Neutrophil (primary cell): Measurements from ENCODE around the gene CREB3L4.

ENCODE experiments used
- H3K27ac ChIP-seq: fragments of 200-600 bp; sonication (generic); 2 replicates; pipeline ENCODE4 v1.5.1; 2016; ENCODE audit warnings: mild to moderate bottlenecking, moderate library complexity
- H3K27me3 ChIP-seq: fragments of 200-600 bp; sonication (generic); 2 replicates; pipeline ENCODE4 v1.6.0; 2016; ENCODE audit warnings: mild to moderate bottlenecking
- H3K36me3 ChIP-seq: fragments of 200-600 bp; sonication (generic); 2 replicates; pipeline ENCODE4 v1.5.1; 2017
- H3K4me1 ChIP-seq, 2 experiments: fragments of 200-600 bp in 1 of 2; sonication (generic) in 1 of 2; 1 replicate in 1 of 2; 2 replicates in 1 of 2; pipeline versions ENCODE4 v1.5.1 to v1.6.1; 2013 to 2016; ENCODE audit warnings: low read depth in 1 of 2, low read length in 1 of 2, mild to moderate bottlenecking in 1 of 2, moderate library complexity in 1 of 2; ENCODE audit not compliant: control insufficient read depth in 1 of 2, insufficient read depth in 1 of 2
- H3K4me3 ChIP-seq, 2 experiments: fragments of 200-600 bp in 1 of 2; sonication (generic) in 1 of 2; 1 replicate in 1 of 2; 2 replicates in 1 of 2; pipeline ENCODE4 v1.5.1; 2013 to 2016; ENCODE audit warnings: low read depth in 1 of 2, low read length in 1 of 2, mild to moderate bottlenecking in 1 of 2, moderate library complexity in 1 of 2
- H3K9me3 ChIP-seq: fragments of 200-600 bp; sonication (generic); 2 replicates; pipeline ENCODE4 v1.5.1; 2016
- TF ChIP-seq, protein P1 (sequence below): fragments of 200-600 bp; sonication (generic); IDR thresholded peaks from 2 replicates; pipeline ENCODE4 v1.5.1; 2016; ENCODE audit warnings: antibody characterized with exemption

Gene CREB3L4

DNA sequence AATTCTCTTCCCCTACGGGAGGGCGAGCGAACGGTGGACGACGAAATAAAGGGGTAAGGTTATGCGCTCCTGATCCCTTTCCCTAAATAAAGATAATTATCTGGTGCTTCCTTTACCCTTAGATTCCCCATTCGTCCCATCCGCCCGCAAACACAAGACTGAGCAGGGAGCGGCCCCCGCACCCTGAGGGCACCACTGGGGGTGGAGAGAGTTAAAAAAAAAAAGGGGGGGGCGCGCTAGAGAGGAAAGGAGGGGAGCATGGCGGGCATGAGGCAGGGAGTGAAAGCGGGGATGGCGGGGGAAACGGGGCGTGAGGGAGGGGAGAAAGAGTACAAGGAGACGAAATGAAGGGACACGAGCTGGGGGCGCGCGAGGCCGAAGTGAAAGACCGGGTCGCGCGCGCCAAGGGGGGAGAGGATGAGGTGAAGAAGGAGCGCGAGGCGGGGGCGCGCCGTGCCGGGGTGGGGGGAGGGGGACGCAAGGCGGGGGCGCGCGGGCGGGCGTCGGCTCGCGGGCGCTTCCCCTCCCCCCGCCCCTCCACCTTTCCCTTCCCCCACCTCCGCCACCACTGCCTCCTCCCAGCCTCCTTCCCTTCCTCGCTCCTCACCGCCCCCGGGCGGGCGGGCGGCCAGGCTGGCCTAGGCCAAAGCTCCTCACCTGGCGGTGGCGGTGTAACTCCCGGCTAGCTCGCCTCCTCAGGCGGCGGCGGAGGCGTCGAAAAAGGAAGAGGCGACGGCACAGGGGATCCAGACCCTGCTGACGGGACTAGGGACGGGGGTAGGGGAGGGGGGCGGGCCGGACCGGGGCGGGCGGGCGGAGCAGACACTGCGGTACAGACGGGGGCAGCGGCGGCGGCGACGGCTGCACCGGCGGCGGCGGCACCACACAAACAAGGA is 45.4 kb upstream of the CREB3L4 start:
- H3K36me3 ChIP-seq = peaks cover 8% of the 10 kb centered on the region
- H3K27me3 ChIP-seq = no peaks in the 10 kb centered on the region
- TF ChIP-seq, protein P1, sequence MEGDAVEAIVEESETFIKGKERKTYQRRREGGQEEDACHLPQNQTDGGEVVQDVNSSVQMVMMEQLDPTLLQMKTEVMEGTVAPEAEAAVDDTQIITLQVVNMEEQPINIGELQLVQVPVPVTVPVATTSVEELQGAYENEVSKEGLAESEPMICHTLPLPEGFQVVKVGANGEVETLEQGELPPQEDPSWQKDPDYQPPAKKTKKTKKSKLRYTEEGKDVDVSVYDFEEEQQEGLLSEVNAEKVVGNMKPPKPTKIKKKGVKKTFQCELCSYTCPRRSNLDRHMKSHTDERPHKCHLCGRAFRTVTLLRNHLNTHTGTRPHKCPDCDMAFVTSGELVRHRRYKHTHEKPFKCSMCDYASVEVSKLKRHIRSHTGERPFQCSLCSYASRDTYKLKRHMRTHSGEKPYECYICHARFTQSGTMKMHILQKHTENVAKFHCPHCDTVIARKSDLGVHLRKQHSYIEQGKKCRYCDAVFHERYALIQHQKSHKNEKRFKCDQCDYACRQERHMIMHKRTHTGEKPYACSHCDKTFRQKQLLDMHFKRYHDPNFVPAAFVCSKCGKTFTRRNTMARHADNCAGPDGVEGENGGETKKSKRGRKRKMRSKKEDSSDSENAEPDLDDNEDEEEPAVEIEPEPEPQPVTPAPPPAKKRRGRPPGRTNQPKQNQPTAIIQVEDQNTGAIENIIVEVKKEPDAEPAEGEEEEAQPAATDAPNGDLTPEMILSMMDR = peak; percentile 74
- H3K4me3 ChIP-seq = peak overlapping the region; percentile 75 to 95
- peak overlapping the region; percentile 98 for H3K27ac ChIP-seq
- peaks cover 37 to 38% of the 10 kb centered on the region in 2 experiments for H3K4me1 ChIP-seq
- H3K9me3 ChIP-seq = no peaks in the 10 kb centered on the region

DNA sequence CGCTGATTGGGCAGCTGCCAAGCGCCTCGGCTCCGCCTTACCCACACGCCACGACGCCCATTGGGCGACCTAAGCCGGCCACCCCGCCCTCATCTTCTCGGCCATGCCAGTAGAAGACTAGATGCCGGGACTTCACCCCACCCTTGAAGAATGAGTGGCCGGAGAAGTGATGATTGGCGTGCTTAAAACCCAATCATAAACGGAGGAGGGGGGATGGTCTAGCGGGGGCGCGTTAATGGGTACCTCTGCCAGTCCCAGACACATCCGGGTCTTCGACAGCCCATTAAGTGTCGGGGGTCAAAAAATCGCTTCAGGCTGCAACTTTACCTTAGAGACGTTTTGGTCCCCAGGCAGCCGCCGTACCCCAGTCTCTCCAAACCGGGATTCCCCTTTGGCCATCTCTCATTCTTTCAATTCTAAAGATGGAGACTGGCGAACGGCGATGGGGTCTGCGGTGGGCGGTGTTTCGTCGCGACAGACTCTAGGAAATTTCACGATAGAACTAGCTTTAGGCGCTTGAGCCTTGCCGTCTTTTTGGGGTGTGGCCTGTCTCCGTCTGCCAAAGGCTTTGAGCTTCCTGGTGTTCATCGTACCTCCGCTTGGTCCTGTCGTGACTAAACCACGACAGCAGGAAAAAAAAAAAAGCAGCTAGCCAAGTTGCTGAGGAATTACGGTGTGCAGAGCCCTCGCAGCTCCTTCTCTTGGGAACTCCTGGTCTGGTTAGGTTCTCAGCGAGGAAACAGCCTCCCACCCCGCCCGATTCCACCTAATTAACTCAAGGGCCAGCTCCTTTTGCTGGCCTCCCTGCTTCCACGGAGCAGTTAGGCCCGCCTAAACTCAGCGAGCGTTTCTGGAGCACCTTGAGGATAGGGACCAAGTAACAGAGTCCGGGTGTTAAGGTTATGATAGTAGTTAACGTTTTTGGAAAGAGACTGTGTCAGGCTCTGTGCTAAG is 44.5 kb upstream of the CREB3L4 start, which contains the start of gene GATAD2B:
Gene GATAD2B, minus strand, starts transcription at position 1 of the 954 bp plus-strand sequence. CDS start 94,625 bp downstream, outside the sequence.
- H3K36me3 ChIP-seq = peaks cover 6% of the 10 kb centered on the region
- TF ChIP-seq, protein P1 = peak; percentile 57

DNA sequence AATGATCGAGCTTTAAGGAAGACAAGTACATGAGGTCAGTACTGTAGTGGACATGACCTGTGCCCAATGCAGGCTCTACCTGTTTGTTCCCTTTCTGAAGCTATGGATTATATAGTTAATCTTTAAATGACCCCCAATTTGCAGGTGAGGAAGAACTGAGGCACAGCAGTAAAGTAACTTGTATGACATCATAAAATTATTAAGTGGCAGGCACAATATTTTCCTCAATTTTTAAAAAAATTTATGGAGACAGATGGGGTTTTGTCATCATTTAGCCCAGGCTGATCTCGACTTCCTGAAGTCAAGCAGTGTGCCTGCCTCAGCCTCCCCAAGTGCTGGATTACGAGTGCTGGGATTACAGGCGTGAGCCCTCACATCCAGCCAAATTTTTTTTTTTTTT is 41.3 kb upstream of the CREB3L4 start:
- no peaks in the 10 kb centered on the region for H3K27me3 ChIP-seq
- no peak overlapping the region for H3K4me3 ChIP-seq
- H3K36me3 ChIP-seq = peaks cover 27% of the 10 kb centered on the region
- no peaks in the 10 kb centered on the region for H3K9me3 ChIP-seq
- TF ChIP-seq, protein P1 = no peak
- peaks cover 18 to 19% of the 10 kb centered on the region in 2 experiments for H3K4me1 ChIP-seq
- no peak overlapping the region for H3K27ac ChIP-seq

More for the DNA sequence above, 44.5 kb upstream of the CREB3L4 start, which contains the start of gene GATAD2B:
- H3K4me3 ChIP-seq = peak within 1 kb of the TSS; percentile 75 to 95
- H3K27me3 ChIP-seq = no peaks in the 10 kb centered on the region
- no peaks in the 10 kb centered on the region for H3K9me3 ChIP-seq
- peaks cover 37 to 38% of the 10 kb centered on the region in 2 experiments for H3K4me1 ChIP-seq
- H3K27ac ChIP-seq = peak within 1 kb of the TSS; percentile 98

DNA sequence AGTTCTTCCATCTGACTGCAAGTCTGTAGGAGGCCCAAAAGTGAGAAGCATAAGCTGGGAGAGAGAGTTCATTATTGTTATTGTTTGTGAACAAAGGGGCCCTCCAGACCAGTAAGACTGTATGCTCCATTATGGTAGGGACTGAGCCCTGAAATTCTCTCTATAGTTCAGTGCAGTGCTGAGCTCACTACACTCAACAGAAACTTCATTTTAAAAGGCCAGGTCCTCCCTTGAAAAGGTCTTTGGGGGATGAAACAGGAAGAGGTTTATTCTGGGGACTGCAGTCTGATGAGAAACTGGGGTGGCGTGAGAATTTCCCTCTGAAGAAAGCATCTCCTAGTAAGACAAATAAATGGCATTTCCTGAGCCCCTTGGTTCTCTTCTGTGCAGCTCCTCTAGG is 39.5 kb upstream of the CREB3L4 start:
- Histone ChIP-seq H3K4me3 (no peak overlapping the region), H3K9me3 (no peaks in the 10 kb centered on the region), H3K27me3 (no peaks in the 10 kb centered on the region), H3K4me1 (peaks cover 10 to 11% of the 10 kb centered on the region in 2 experiments), H3K36me3 (peaks cover 46% of the 10 kb centered on the region), H3K27ac (peak overlapping the region; percentile 50)
- TF ChIP-seq, protein P1 = no peak

DNA sequence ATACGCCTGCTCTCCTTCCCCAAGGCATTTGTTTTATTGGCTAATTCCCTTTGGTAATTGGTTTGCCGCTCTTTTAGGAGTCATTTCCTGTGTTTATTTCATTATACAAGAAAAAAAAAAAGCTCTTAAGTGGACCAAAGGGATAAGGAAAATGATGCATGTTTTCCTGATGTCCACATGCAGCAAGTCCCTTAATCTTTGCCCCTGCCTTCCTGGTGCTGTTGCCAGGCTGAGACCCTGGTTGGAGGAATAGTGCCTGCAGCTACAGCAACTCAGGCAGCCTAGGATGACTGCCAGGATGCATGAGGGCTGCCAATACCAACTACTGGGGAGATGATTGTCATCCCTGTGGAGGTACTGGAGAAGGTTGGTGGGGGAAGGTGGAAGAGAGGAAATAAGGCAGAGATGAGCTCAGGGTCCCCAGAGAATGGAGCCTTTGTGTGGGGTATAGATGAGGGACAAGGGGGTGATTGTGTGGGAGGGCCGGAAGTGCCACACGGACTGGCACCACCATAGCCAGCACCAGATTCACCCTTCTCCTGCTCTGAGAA is 38.8 kb upstream of the CREB3L4 start:
- Histone ChIP-seq H3K36me3 (peaks cover 52% of the 10 kb centered on the region), H3K4me3 (no peak overlapping the region)

More for the DNA sequence above, 38.8 kb upstream of the CREB3L4 start:
- H3K4me1 ChIP-seq = peaks cover 6 to 7% of the 10 kb centered on the region in 2 experiments
- H3K27ac ChIP-seq = peak overlapping the region; percentile 50
- no peaks in the 10 kb centered on the region for H3K27me3 ChIP-seq
- H3K9me3 ChIP-seq = no peaks in the 10 kb centered on the region
- TF ChIP-seq, protein P1 = no peak
